Medulla oblongata (tissue), 1 donor: ENCODE data around the gene NUP58.
A peak's percentile ranks its signal among the peaks of the same experiment; 100 is the strongest.

Experiments used
- DNase-seq: peaks from one replicate; pipeline ENCODE4 v3.0.0-alpha.2; 2015; ENCODE audit errors: extremely low spot score

Gene NUP58

GRCh38 chr13:25301347-25302113, at the start of gene NUP58:
Gene NUP58 (plus strand): TSS chr13:25301625. CDS start chr13:25301774, 149 bp downstream.
- DNase-seq, result peak; percentile 97

GRCh38 chr13:25252225-25252624, 49.2 kb upstream of the NUP58 start:
- no peak for DNase-seq

- DNase-seq, result no peak
These were observed 48.7 kb upstream of the NUP58 start for GRCh38 chr13:25252752-25253151.

GRCh38 chr13:25253702-25254101, 47.7 kb upstream of the NUP58 start:
- DNase-seq, result no peak

GRCh38 chr13:25262261-25262660, 39.2 kb upstream of the NUP58 start:
- DNase-seq, result no peak

GRCh38 chr13:25266706-25267105, 34.7 kb upstream of the NUP58 start:
- no peak for DNase-seq

- peak; percentile 20 for DNase-seq
These were observed 33.7 kb upstream of the NUP58 start for GRCh38 chr13:25267715-25268114.

- no peak for DNase-seq
These were observed 32.9 kb upstream of the NUP58 start for GRCh38 chr13:25268561-25268960.

- no peak for DNase-seq
These were observed 24.7 kb upstream of the NUP58 start for GRCh38 chr13:25276748-25277147.

GRCh38 chr13:25280396-25280795, 21.0 kb upstream of the NUP58 start:
- no peak for DNase-seq

- DNase-seq, result peak; percentile 22
These were observed 20.1 kb upstream of the NUP58 start for GRCh38 chr13:25281193-25281934.

GRCh38 chr13:25281935-25282332, 19.5 kb upstream of the NUP58 start:
- no peak for DNase-seq

- DNase-seq, result peak; percentile 65
These were observed 15.0 kb upstream of the NUP58 start for GRCh38 chr13:25286308-25286968.

- peak; percentile 93 for DNase-seq
These were observed 14.2 kb upstream of the NUP58 start, which contains the start of gene MTMR6 for GRCh38 chr13:25286969-25287961. Gene MTMR6 (minus strand): TSS chr13:25287488. CDS start chr13:25287247, 241 bp downstream.

- DNase-seq, result no peak
These were observed 12.5 kb upstream of the NUP58 start for GRCh38 chr13:25288966-25289365.

- DNase-seq, result no peak
These were observed 9.7 kb upstream of the NUP58 start for GRCh38 chr13:25291691-25292090.

GRCh38 chr13:25292301-25292700, 9.1 kb upstream of the NUP58 start:
- DNase-seq, result no peak

- DNase-seq, result no peak
These were observed 6.2 kb upstream of the NUP58 start for GRCh38 chr13:25295228-25295627.

- no peak for DNase-seq
These were observed 5.7 kb upstream of the NUP58 start for GRCh38 chr13:25295701-25296100.

- no peak for DNase-seq
These were observed 521 bp upstream of the NUP58 start for GRCh38 chr13:25300861-25301346.

- DNase-seq, result no peak
These were observed 696 bp downstream of the NUP58 start for GRCh38 chr13:25302121-25302520.
